K562 (cell line): ENCODE results near the gene OR9A4. TPM values are rescaled to one million over a fixed set of nuclear protein-coding genes. Genes with fewer than 3 reads are reported as not detected.

Experiments used
- ATAC-seq: fragments of 200-7000 bp; cut with Tn5 transposase; 3 replicates; pipeline ENCODE4 v1.9.1; 2020; ENCODE audit warnings: moderate library complexity
- BruUV-seq: library from RNA; stranded (reverse); fragments of 400-500 nt; replicated peaks from 2 replicates; lab custom pipeline; 2021; lab: Mats Ljungman, UMichigan
- CTCF ChIA-PET: fragments of 300-600 bp; formaldehyde crosslinking; extraction: SDS; loops from one replicate; lab custom pipeline; 2021; ENCODE audit warnings: low intra/inter-chr PET ratio; lab: Yijun Ruan, JAX
- POLR2A ChIA-PET: fragments of 300-600, 350-650 bp; sonication (Branson Sonifier 250); formaldehyde crosslinking; extraction: SDS; loops from one replicate; lab custom pipeline; 2021; ENCODE audit warnings: antibody characterized with exemption, inconsistent platforms; lab: Yijun Ruan, JAX
- DNase-seq, 4 experiments: peaks; one replicate each; pipeline versions ENCODE4 v3.0.0 to v3.0.0-alpha.2; 2011 to 2018; ENCODE audit warnings: low spot score in 3 of 4, mixed read lengths in 3 of 4; ENCODE audit errors: extremely low read depth in 1 of 4
- FAIRE-seq: peaks from 2 replicates; lab custom pipeline; 2011; peaks lifted over from hg19 to GRCh38; lab: Jason Lieb, UNC
- H2AFZ ChIP-seq: 2 replicates; pipeline ENCODE4 v1.6.0; 2011; ENCODE audit warnings: low read depth, low read length, control low read depth, inconsistent platforms
- H3K27ac ChIP-seq: fragments of 200-600 bp; 3 replicates; pipeline ENCODE4 v1.8.0; 2011; ENCODE audit warnings: low read depth, mild to moderate bottlenecking, control low read depth, inconsistent platforms, low read length, moderate library complexity, mixed read lengths; ENCODE audit errors: extremely low read depth
- H3K27me3 ChIP-seq, 2 experiments: fragments of 300-600 bp in 1 of 2; 2 replicates in 1 of 2; 3 replicates in 1 of 2; pipeline versions ENCODE4 v1.6.0 to v1.8.0; 2011; ENCODE audit warnings: inconsistent platforms in 2 of 2, low read length in 2 of 2, mild to moderate bottlenecking in 1 of 2, mixed read lengths in 1 of 2, moderate library complexity in 1 of 2; ENCODE audit not compliant: control insufficient read depth in 2 of 2, insufficient read depth in 2 of 2
- H3K36me3 ChIP-seq: fragments of 300-600 bp; 3 replicates; pipeline ENCODE4 v1.8.0; 2011; ENCODE audit warnings: mild to moderate bottlenecking, low read length, inconsistent platforms; ENCODE audit not compliant: control insufficient read depth, insufficient read depth
- H3K4me1 ChIP-seq, 2 experiments: fragments of 200-600 bp in 1 of 2; replicated peaks in 1 of 2; 2 replicates in 1 of 2; 3 replicates in 1 of 2; pipeline versions ENCODE4 v1.5.1 to v1.8.0; 2011; ENCODE audit warnings: inconsistent platforms in 2 of 2, low read length in 2 of 2, mild to moderate bottlenecking in 1 of 2, mixed read lengths in 1 of 2, moderate library complexity in 1 of 2; ENCODE audit not compliant: control insufficient read depth in 2 of 2, insufficient read depth in 2 of 2
- H3K4me2 ChIP-seq: 2 replicates; pipeline ENCODE4 v1.6.1; 2011; ENCODE audit warnings: low read length, control low read depth, inconsistent platforms, mixed read lengths; ENCODE audit not compliant: insufficient read depth
- H3K4me3 ChIP-seq: fragments of 200-600 bp; sonication (generic), shearing (Covaris generic); 2 replicates; pipeline ENCODE4 v1.5.1; 2016; ENCODE audit warnings: control low read depth, inconsistent platforms
- H3K79me2 ChIP-seq: fragments of 200-600 bp; 3 replicates; pipeline ENCODE4 v1.8.0; 2011; ENCODE audit warnings: low read length, inconsistent platforms; ENCODE audit not compliant: control insufficient read depth, insufficient read depth
- H3K9ac ChIP-seq, 2 experiments: 2 replicates each; pipeline versions ENCODE4 v1.6.0 to v1.6.1; 2011; ENCODE audit warnings: low read depth in 2 of 2, low read length in 2 of 2, control low read depth in 1 of 2, inconsistent platforms in 1 of 2, mild to moderate bottlenecking in 1 of 2, mixed read lengths in 1 of 2; ENCODE audit not compliant: insufficient read depth in 1 of 2
- H3K9me1 ChIP-seq: one replicate; pipeline ENCODE4 v1.6.0; 2011; ENCODE audit warnings: inconsistent platforms, mild to moderate bottlenecking, low read length, moderate library complexity; ENCODE audit not compliant: control insufficient read depth, insufficient read depth
- H3K9me3 ChIP-seq: replicated peaks from 2 replicates; pipeline ENCODE4 v1.5.1; 2011; ENCODE audit warnings: low read depth, low read length, inconsistent platforms; ENCODE audit not compliant: control insufficient read depth, insufficient read depth
- H4K20me1 ChIP-seq: replicated peaks from 2 replicates; pipeline ENCODE4 v1.6.1; 2011; ENCODE audit warnings: low read length, inconsistent platforms, mixed read lengths; ENCODE audit not compliant: control insufficient read depth, insufficient read depth
- CREM ChIP-seq: IDR thresholded peaks from 2 replicates; pipeline ENCODE4 v1.6.1; 2014; ENCODE audit warnings: antibody characterized with exemption, low read depth
- FIP1L1 ChIP-seq: fragments of 200-400 bp; formaldehyde crosslinking; IDR thresholded peaks from 2 replicates; pipeline ENCODE4 v1.6.1; 2018; ENCODE audit warnings: mild to moderate bottlenecking, low read depth, low read length; ENCODE audit not compliant: poor library complexity, severe bottlenecking
- FOXJ2 ChIP-seq: fragments of 200-800 bp; sonication (Bioruptor generic); IDR thresholded peaks from 2 replicates; pipeline ENCODE4 v1.6.1; 2016; ENCODE audit warnings: missing genetic modification characterization, missing compliant biosample characterization
- GATAD2B ChIP-seq: fragments of 450-650 bp; IDR thresholded peaks from 2 replicates; pipeline ENCODE4 v1.6.1; 2017; ENCODE audit warnings: mild to moderate bottlenecking, borderline replicate concordance
- MEF2D ChIP-seq: conservative IDR thresholded peaks from 2 replicates; pipeline ENCODE4 v1.6.1; 2016; ENCODE audit warnings: low read depth, missing genetic modification characterization, missing compliant biosample characterization
- NCOA6 ChIP-seq: fragments of 450-650 bp; IDR thresholded peaks from 2 replicates; pipeline ENCODE4 v1.6.1; 2017; ENCODE audit warnings: mild to moderate bottlenecking
- SETDB1 ChIP-seq: IDR thresholded peaks from one replicate; pipeline ENCODE4 v1.6.1; 2012; ENCODE audit warnings: low read length, control low read depth, inconsistent platforms
- TCF7L2 ChIP-seq: fragments of 150-350 bp; IDR thresholded peaks from 2 replicates; pipeline ENCODE4 v1.6.1; 2016; ENCODE audit warnings: low read depth, mild to moderate bottlenecking, low read length, moderate library complexity
- ZBED1 ChIP-seq: IDR thresholded peaks from 2 replicates; pipeline ENCODE4 v1.6.1; 2014
- ZFX ChIP-seq: sonication (generic); formaldehyde crosslinking; IDR thresholded peaks from 2 replicates; pipeline ENCODE4 v1.8.0; 2022; ENCODE audit warnings: mild to moderate bottlenecking, missing genetic modification reagents, moderate library complexity
- ZKSCAN8 ChIP-seq: fragments of 200-800 bp; sonication (Bioruptor generic); IDR thresholded peaks from 2 replicates; pipeline ENCODE4 v1.6.1; 2016; ENCODE audit warnings: missing genetic modification characterization, missing compliant biosample characterization
- ZNF184 ChIP-seq: sonication (generic); formaldehyde crosslinking; IDR thresholded peaks from 2 replicates; pipeline ENCODE4 v1.5.0; 2020; ENCODE audit warnings: missing genetic modification reagents
- ZNF232 ChIP-seq: sonication (generic); formaldehyde crosslinking; IDR thresholded peaks from 2 replicates; pipeline ENCODE4 v1.8.0; 2022; ENCODE audit warnings: mild to moderate bottlenecking, missing genetic modification reagents
- ZNF583 ChIP-seq: fragments of 250-450 bp; sonication (Bioruptor Pico); IDR thresholded peaks from 2 replicates; pipeline ENCODE4 v1.4.0; 2020
- WGBS: fragments of 100-300 bp; shearing (Covaris generic); methylation state at CpG from one replicate; pipeline ENCODE4 v1.1.6; 2016; ENCODE audit warnings: low coverage, mixed read lengths; ENCODE audit not compliant: insufficient coverage; ENCODE audit errors: missing lambda C conversion rate; 5-methylcytosine and 5-hydroxymethylcytosine counted together
- in situ Hi-C: fragments of 300-500 bp; cut with MboI; formaldehyde crosslinking; loops from 4 replicates; pipeline ENCODE4 v1.15.0; 2018; ENCODE audit warnings: inconsistent platforms, mixed read lengths
- intact Hi-C: fragments of 100-400 bp; cut with micrococcal nuclease; formaldehyde crosslinking; loops from 2 replicates; pipeline ENCODE4 v1.14.2; 2022
- polyA plus RNA-seq, 8 experiments: library from polyadenylated mRNA; depleted of rRNA in 4 of 8; stranded (reverse) in 5 of 8; unstranded in 3 of 8; fragments of >200 nt; fragmentation: Nextera tagmentation in 2 of 8; fragmentation: Illumina TruSeq in 1 of 8; extraction: Ambion mirVana in 2 of 8; extraction: Trizol in 1 of 8; gene quantifications; 2 replicates each; pipeline versions ENCODE4 v1.2.1 to v1.2.3, GENCODE V29; 2011 to 2014; ENCODE audit warnings: inconsistent platforms in 1 of 8, missing spikeins in 1 of 8
- total RNA-seq, 7 experiments: library from RNA; depleted of rRNA in 6 of 7; stranded (reverse); fragments of >200 nt in 6 of 7; fragmentation: Illumina TruSeq in 2 of 7; extraction: Trizol in 2 of 7; gene quantifications; 2 replicates each; pipeline versions ENCODE4 v1.2.1 to v1.2.3, GENCODE V29; 2011 to 2021; ENCODE audit warnings: low replicate concordance in 1 of 7
- TF ChIP-seq, protein P1 (sequence below): fragments of 150-350 bp; conservative IDR thresholded peaks from 2 replicates; pipeline ENCODE4 v1.6.1; 2014; ENCODE audit warnings: low read length
- TF ChIP-seq, protein P2 (sequence below): sonication (generic); formaldehyde crosslinking; IDR thresholded peaks from 2 replicates; pipeline ENCODE4 v1.8.0; 2022; ENCODE audit warnings: mild to moderate bottlenecking, missing genetic modification reagents

Gene OR9A4
- total and polyA plus RNA-seq, 9 of the 15 experiments (the other 6 are each of a cell fraction or from before 2014, with no cell fraction given): not detected

DNA sequence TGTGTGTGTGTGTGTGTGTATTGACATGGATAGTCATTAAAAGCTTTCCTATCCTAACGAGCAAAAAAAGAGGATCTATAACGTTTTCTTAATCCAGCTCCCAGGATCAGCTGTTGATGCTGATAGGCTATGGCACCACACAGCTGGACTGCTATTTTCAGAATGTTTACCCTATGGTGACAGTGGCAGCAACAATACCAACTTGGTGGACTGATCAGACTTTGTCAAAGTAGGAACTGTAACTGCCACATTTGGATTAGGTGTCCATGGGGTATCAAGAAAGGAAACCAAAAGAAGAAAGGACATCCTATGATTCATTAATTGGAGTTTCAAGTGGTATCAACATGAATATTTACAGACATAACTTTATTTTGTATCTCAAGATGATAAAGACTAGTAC lies 33.3 kb downstream of the OR9A4 start:
- Histone ChIP-seq H3K27ac (no peak overlapping the region), H4K20me1 (no peaks in the 10 kb centered on the region), H3K9ac (no peak overlapping the region), H3K27me3 (no peaks in the 10 kb centered on the region), H3K4me1 (no peaks in the 10 kb centered on the region), H3K9me3 (no peaks in the 10 kb centered on the region), H3K36me3 (no peaks in the 10 kb centered on the region), H3K79me2 (no peaks in the 10 kb centered on the region), H3K9me1 (no peaks in the 10 kb centered on the region), H2AFZ (no peak overlapping the region), H3K4me3 (no peak overlapping the region), H3K4me2 (no peak overlapping the region)
- DNase-seq (no peak), ATAC-seq (no peak), FAIRE-seq (no peak)
- POLR2A ChIA-PET: no interaction called here
- intact Hi-C loops (no loop called here), in situ Hi-C loops (no loop called here)
- CTCF ChIA-PET: no interaction called here
- 0% methylated on average over 2 of the region's 2 CpGs for WGBS
- BruUV-seq: no TSS peak
- TF ChIP-seq FIP1L1 (no peak), ZBED1 (no peak)
- TF ChIP-seq, protein P1, sequence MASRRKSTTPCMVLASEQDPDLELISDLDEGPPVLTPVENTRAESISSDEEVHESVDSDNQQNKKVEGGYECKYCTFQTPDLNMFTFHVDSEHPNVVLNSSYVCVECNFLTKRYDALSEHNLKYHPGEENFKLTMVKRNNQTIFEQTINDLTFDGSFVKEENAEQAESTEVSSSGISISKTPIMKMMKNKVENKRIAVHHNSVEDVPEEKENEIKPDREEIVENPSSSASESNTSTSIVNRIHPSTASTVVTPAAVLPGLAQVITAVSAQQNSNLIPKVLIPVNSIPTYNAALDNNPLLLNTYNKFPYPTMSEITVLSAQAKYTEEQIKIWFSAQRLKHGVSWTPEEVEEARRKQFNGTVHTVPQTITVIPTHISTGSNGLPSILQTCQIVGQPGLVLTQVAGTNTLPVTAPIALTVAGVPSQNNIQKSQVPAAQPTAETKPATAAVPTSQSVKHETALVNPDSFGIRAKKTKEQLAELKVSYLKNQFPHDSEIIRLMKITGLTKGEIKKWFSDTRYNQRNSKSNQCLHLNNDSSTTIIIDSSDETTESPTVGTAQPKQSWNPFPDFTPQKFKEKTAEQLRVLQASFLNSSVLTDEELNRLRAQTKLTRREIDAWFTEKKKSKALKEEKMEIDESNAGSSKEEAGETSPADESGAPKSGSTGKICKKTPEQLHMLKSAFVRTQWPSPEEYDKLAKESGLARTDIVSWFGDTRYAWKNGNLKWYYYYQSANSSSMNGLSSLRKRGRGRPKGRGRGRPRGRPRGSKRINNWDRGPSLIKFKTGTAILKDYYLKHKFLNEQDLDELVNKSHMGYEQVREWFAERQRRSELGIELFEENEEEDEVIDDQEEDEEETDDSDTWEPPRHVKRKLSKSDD: no peak

DNA sequence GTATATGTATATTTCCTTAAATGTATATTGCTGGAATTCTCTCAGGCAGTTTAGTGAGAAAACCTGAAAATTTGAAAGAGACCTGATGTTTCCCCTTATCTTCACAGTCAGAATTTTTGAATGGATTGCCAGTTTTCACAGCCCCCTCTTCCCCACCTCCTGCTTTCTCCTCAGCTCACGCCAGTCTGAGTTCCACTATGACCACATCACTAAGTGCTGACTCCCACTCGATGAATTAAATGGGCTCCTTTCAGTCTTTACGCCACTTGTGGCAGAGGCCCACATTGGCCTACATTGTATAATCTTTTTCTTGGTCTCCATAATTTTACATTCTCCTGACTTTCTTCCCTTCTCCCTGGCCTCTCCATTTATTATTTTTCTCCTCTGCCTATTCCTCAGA lies 33.7 kb downstream of the OR9A4 start:
- H3K4me3 ChIP-seq: no peak overlapping the region
- no peak overlapping the region for H3K9ac ChIP-seq
- intact Hi-C loops: no loop called here
- H3K9me1 ChIP-seq: no peaks in the 10 kb centered on the region
- H3K79me2 ChIP-seq: no peaks in the 10 kb centered on the region
- no peak for FAIRE-seq
- no peak for ATAC-seq
- no peaks in the 10 kb centered on the region for H3K4me1 ChIP-seq
- H3K27me3 ChIP-seq: no peaks in the 10 kb centered on the region
- no peak overlapping the region for H2AFZ ChIP-seq
- in situ Hi-C loops: no loop called here
- no peak overlapping the region for H3K4me2 ChIP-seq
- ChIA-PET POLR2A (no interaction called here), CTCF (no interaction called here)
- WGBS: 0% methylated on average over 3 of the region's 3 CpGs
- no TSS peak for BruUV-seq
- no peaks in the 10 kb centered on the region for H3K9me3 ChIP-seq
- DNase-seq: no peak
- no peak overlapping the region for H3K27ac ChIP-seq
- H4K20me1 ChIP-seq: no peaks in the 10 kb centered on the region
- no peaks in the 10 kb centered on the region for H3K36me3 ChIP-seq
- TF ChIP-seq ZNF583 (CRISPR knock-in tag) (no peak), MEF2D (tag) (no peak), NCOA6 (no peak), ZKSCAN8 (CRISPR knock-in tag) (no peak), TCF7L2 (no peak), ZNF232 (no peak), SETDB1 (no peak), ZNF184 (CRISPR knock-in tag) (no peak), CREM (no peak), FOXJ2 (no peak), ZFX (CRISPR knock-in tag) (no peak), GATAD2B (no peak)
- TF ChIP-seq, protein P2, sequence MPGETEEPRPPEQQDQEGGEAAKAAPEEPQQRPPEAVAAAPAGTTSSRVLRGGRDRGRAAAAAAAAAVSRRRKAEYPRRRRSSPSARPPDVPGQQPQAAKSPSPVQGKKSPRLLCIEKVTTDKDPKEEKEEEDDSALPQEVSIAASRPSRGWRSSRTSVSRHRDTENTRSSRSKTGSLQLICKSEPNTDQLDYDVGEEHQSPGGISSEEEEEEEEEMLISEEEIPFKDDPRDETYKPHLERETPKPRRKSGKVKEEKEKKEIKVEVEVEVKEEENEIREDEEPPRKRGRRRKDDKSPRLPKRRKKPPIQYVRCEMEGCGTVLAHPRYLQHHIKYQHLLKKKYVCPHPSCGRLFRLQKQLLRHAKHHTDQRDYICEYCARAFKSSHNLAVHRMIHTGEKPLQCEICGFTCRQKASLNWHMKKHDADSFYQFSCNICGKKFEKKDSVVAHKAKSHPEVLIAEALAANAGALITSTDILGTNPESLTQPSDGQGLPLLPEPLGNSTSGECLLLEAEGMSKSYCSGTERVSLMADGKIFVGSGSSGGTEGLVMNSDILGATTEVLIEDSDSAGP (CRISPR knock-in tag): no peak
